Neural progenitor cell (in vitro differentiated cells): ENCODE measurements around the gene ARIH2. TPM values are rescaled to one million over a fixed set of nuclear protein-coding genes. Genes with fewer than 3 reads are reported as not detected.
"Not testable (repeated sequence)": the region's sequence is repeated elsewhere in the genome, so short reads cannot be mapped to it uniquely, and the experiment has no call there.

ENCODE experiments used
- DNase-seq: peaks from one replicate; pipeline ENCODE4 v3.0.0-alpha.2; 2016; ENCODE audit warnings: low spot score
- H2AFZ ChIP-seq: fragments of 200-600 bp; sonication (generic); replicated peaks from 2 replicates; pipeline ENCODE4 v1.6.1; 2016; ENCODE audit warnings: antibody characterized with exemption
- H3F3A ChIP-seq: fragments of 200-600 bp; sonication (generic); 2 replicates; pipeline ENCODE4 v1.6.1; 2016; ENCODE audit warnings: antibody characterized with exemption, low read depth
- H3K27ac ChIP-seq: fragments of 200-600 bp; sonication (generic); 2 replicates; pipeline ENCODE4 v1.5.1; 2016; ENCODE audit warnings: mild to moderate bottlenecking
- H3K27me3 ChIP-seq: fragments of 200-600 bp; sonication (generic); 2 replicates; pipeline ENCODE4 v1.6.1; 2016; ENCODE audit warnings: mild to moderate bottlenecking, moderate library complexity
- H3K36me3 ChIP-seq: fragments of 200-600 bp; sonication (generic); 2 replicates; pipeline ENCODE4 v1.5.1; 2016
- H3K4me1 ChIP-seq: fragments of 200-600 bp; sonication (generic); 2 replicates; pipeline ENCODE4 v1.6.1; 2016; ENCODE audit warnings: mixed run types
- H3K4me2 ChIP-seq: fragments of 200-600 bp; sonication (generic); 2 replicates; pipeline ENCODE4 v1.6.1; 2016
- H3K4me3 ChIP-seq: fragments of 200-600 bp; sonication (generic); 2 replicates; pipeline ENCODE4 v1.5.1; 2016
- H3K79me2 ChIP-seq: fragments of 200-600 bp; sonication (generic); 2 replicates; pipeline ENCODE4 v1.6.1; 2016; ENCODE audit warnings: low read depth
- H3K9ac ChIP-seq: fragments of 200-600 bp; sonication (generic); 2 replicates; pipeline ENCODE4 v1.6.1; 2016
- H3K9me3 ChIP-seq: fragments of 200-600 bp; sonication (generic); 2 replicates; pipeline ENCODE4 v1.5.1; 2016; ENCODE audit warnings: low read depth
- H4K20me1 ChIP-seq: fragments of 200-600 bp; sonication (generic); 2 replicates; pipeline ENCODE4 v1.6.1; 2016; ENCODE audit warnings: low read depth
- H3K27ac Mint-ChIP-seq: 3 replicates; pipeline ENCODE4 v1.8.0; 2021; ENCODE audit warnings: mixed read lengths
- H3K27me3 Mint-ChIP-seq: 2 replicates; pipeline ENCODE4 v1.8.0; 2022; ENCODE audit warnings: low read depth, mild to moderate bottlenecking, inconsistent platforms, moderate library complexity, mixed read lengths; ENCODE audit not compliant: insufficient read depth
- H3K36me3 Mint-ChIP-seq: 3 replicates; pipeline ENCODE4 v1.8.0; 2021; ENCODE audit warnings: mixed read lengths
- H3K4me1 Mint-ChIP-seq: 3 replicates; pipeline ENCODE4 v1.8.0; 2021; ENCODE audit warnings: mixed read lengths
- H3K4me3 Mint-ChIP-seq: 3 replicates; pipeline ENCODE4 v1.8.0; 2021; ENCODE audit warnings: mild to moderate bottlenecking, moderate library complexity, mixed read lengths
- H3K9me3 Mint-ChIP-seq: 3 replicates; pipeline ENCODE4 v1.8.0; 2020; ENCODE audit warnings: mixed read lengths
- CTCF ChIP-seq: fragments of 200-600 bp; sonication (generic); IDR thresholded peaks from 2 replicates; pipeline ENCODE4 v1.5.1; 2017; ENCODE audit warnings: antibody characterized with exemption, mild to moderate bottlenecking
- EZH2 ChIP-seq: fragments of 200-600 bp; sonication (generic); IDR thresholded peaks from 2 replicates; pipeline ENCODE4 v1.6.1; 2017; ENCODE audit warnings: antibody characterized with exemption, mild to moderate bottlenecking, moderate library complexity
- EZH2phosphoT487 ChIP-seq: fragments of 200-600 bp; sonication (generic); IDR thresholded peaks from 2 replicates; pipeline ENCODE4 v1.6.1; 2017; ENCODE audit warnings: antibody characterized with exemption
- total RNA-seq: library from RNA; depleted of rRNA; stranded (reverse); fragments of >200 nt; gene quantifications from 2 replicates; pipeline ENCODE4 v1.2.3, GENCODE V29; 2015; ENCODE audit warnings: low replicate concordance

The ARIH2 gene
- total RNA-seq, 1 donor from 2014 or later, result 101 TPM

- Histone ChIP-seq H3K4me1 (peaks cover 13% of the 10 kb centered on the region), H3K36me3 (no peaks in the 10 kb centered on the region), H3K27ac (peak within 1 kb of the TSS; percentile 92), H3K9me3 (no peaks in the 10 kb centered on the region), H3K9ac (peak within 1 kb of the TSS; percentile 93), H3K79me2 (peaks cover 50% of the 10 kb centered on the region), H2AFZ (peak within 1 kb of the TSS; percentile 95), H3K4me3 (peak within 1 kb of the TSS; percentile 88), H3K27me3 (no peaks in the 10 kb centered on the region), H3K4me2 (peak within 1 kb of the TSS; percentile 96), H4K20me1 (peaks cover 45% of the 10 kb centered on the region), H3F3A (peaks cover 14% of the 10 kb centered on the region)
- peak within 1 kb of the TSS; percentile 100 for H3K4me3 Mint-ChIP-seq
- peak; percentile 99 for DNase-seq
- H3K27ac Mint-ChIP-seq, result peak within 1 kb of the TSS; percentile 100
- H3K36me3 Mint-ChIP-seq, result peaks cover 12% of the 10 kb centered on the region
- H3K9me3 Mint-ChIP-seq, result peaks cover 3% of the 10 kb centered on the region
- H3K27me3 Mint-ChIP-seq, result peaks cover 9% of the 10 kb centered on the region
- H3K4me1 Mint-ChIP-seq, result peaks cover 19% of the 10 kb centered on the region
- no peak for TF ChIP-seq EZH2
- TF ChIP-seq EZH2phosphoT487, result no peak
- TF ChIP-seq CTCF, result peak; percentile 54
These were observed 88.6 kb downstream of the ARIH2 start, which contains the start of gene WDR6 for GRCh38 chr3:49007068-49007770. Gene WDR6, plus strand, starts transcription at chr3:49007391. Its CDS starts 41 bp downstream, at chr3:49007432.

GRCh38 chr3:49007771-49008528 is 89.3 kb downstream of the ARIH2 start:
- Histone ChIP-seq H3K36me3 (no peaks in the 10 kb centered on the region), H4K20me1 (peaks cover 51% of the 10 kb centered on the region), H3K27ac (peak overlapping the region; percentile 92), H3K27me3 (no peaks in the 10 kb centered on the region), H3K79me2 (peaks cover 58% of the 10 kb centered on the region), H3F3A (peaks cover 14% of the 10 kb centered on the region), H3K4me1 (peaks cover 13% of the 10 kb centered on the region), H3K4me2 (peak overlapping the region; percentile 96), H2AFZ (peak overlapping the region; percentile 95), H3K9ac (peak overlapping the region; percentile 93), H3K4me3 (peak overlapping the region; percentile 88), H3K9me3 (no peaks in the 10 kb centered on the region)
- Mint-ChIP-seq H3K4me3 (peak overlapping the region; percentile 100), H3K27ac (peak overlapping the region; percentile 100), H3K4me1 (peaks cover 19% of the 10 kb centered on the region), H3K36me3 (peaks cover 13% of the 10 kb centered on the region), H3K9me3 (peaks cover 3% of the 10 kb centered on the region), H3K27me3 (peaks cover 9% of the 10 kb centered on the region)
- no peak for TF ChIP-seq EZH2
- no peak for TF ChIP-seq CTCF
- TF ChIP-seq EZH2phosphoT487, result no peak
- DNase-seq, result peak; percentile 96

GRCh38 chr3:49008627-49009026 is 90.0 kb downstream of the ARIH2 start:
- H3F3A ChIP-seq, result peaks cover 14% of the 10 kb centered on the region
- H3K27ac Mint-ChIP-seq, H3K9me3 ChIP-seq, H3K36me3 ChIP-seq, H3K27me3 ChIP-seq, H3K9me3 Mint-ChIP-seq, DNase-seq, H3K9ac ChIP-seq, H3K27me3 Mint-ChIP-seq, H2AFZ ChIP-seq, H3K27ac ChIP-seq: not testable (repeated sequence)
- Mint-ChIP-seq H3K36me3 (peaks cover 13% of the 10 kb centered on the region), H3K4me3 (peak overlapping the region; percentile 100), H3K4me1 (peaks cover 19% of the 10 kb centered on the region)
- peaks cover 13% of the 10 kb centered on the region for H3K4me1 ChIP-seq
- H3K4me2 ChIP-seq, result peak overlapping the region; percentile 96
- peaks cover 57% of the 10 kb centered on the region for H4K20me1 ChIP-seq
- H3K4me3 ChIP-seq, result peak overlapping the region; percentile 88
- H3K79me2 ChIP-seq, result peaks cover 64% of the 10 kb centered on the region
